ENCODE data around the gene CFAP299.

GRCh38 chr4:80989921-80990544 is 654.5 kb downstream of the CFAP299 start:
- TF ChIP-seq CTCF (conservative IDR thresholded peaks at IDR 0.05; ENCODE audit: low read length) = peak; percentile 83
- no peak for TF ChIP-seq EZH2phosphoT487 (IDR thresholded peaks at IDR 0.05; ENCODE audit: borderline replicate concordance)

All from Loucy (cell line).